Astrocyte (in vitro differentiated cells and primary cell): ENCODE data around the gene PRSS57. TPM values are rescaled to one million over a fixed set of nuclear protein-coding genes. Genes with fewer than 3 reads are reported as not detected.
"Not testable (repeated sequence)": the region's sequence is repeated elsewhere in the genome, so short reads cannot be mapped to it uniquely, and the experiment has no call there.

Experiments
- DNase-seq: peaks from one replicate; pipeline ENCODE4 v3.0.0-alpha.2; 2010; ENCODE audit warnings: low read depth
- FAIRE-seq: peaks from 2 replicates; lab custom pipeline; 2011; peaks lifted over from hg19 to GRCh38; lab: Jason Lieb, UNC
- H2AFZ ChIP-seq: 2 replicates; pipeline ENCODE4 v1.6.0; 2012; ENCODE audit warnings: low read depth, low read length, inconsistent platforms
- H3K27ac ChIP-seq: 2 replicates; pipeline ENCODE4 v1.5.1; 2011; ENCODE audit warnings: low read depth, low read length, inconsistent platforms
- H3K27me3 ChIP-seq: 2 replicates; pipeline ENCODE4 v1.6.0; 2011; ENCODE audit warnings: low read length, inconsistent platforms; ENCODE audit not compliant: insufficient read depth
- H3K36me3 ChIP-seq: 2 replicates; pipeline ENCODE4 v1.5.1; 2011; ENCODE audit warnings: low read length, inconsistent platforms; ENCODE audit not compliant: insufficient read depth
- H3K4me1 ChIP-seq: 2 replicates; pipeline ENCODE4 v1.5.1; 2011; ENCODE audit warnings: low read length, inconsistent platforms; ENCODE audit not compliant: insufficient read depth
- H3K4me2 ChIP-seq: 2 replicates; pipeline ENCODE4 v1.6.0; 2012; ENCODE audit warnings: low read length, inconsistent platforms
- H3K4me3 ChIP-seq: 2 replicates; pipeline ENCODE4 v1.5.1; 2011; ENCODE audit warnings: low read depth, mild to moderate bottlenecking, low read length, inconsistent platforms; ENCODE audit not compliant: insufficient read depth
- H3K79me2 ChIP-seq: 2 replicates; pipeline ENCODE4 v1.6.0; 2012; ENCODE audit warnings: mild to moderate bottlenecking, low read length, inconsistent platforms; ENCODE audit not compliant: insufficient read depth
- H3K9ac ChIP-seq: 2 replicates; pipeline ENCODE4 v1.6.0; 2012; ENCODE audit warnings: mild to moderate bottlenecking, low read length, inconsistent platforms
- H3K9me3 ChIP-seq: 2 replicates; pipeline ENCODE4 v1.5.1; 2012; ENCODE audit warnings: low read depth, mild to moderate bottlenecking, low read length, inconsistent platforms; ENCODE audit not compliant: insufficient read depth
- H4K20me1 ChIP-seq: 2 replicates; pipeline ENCODE4 v1.6.0; 2012; ENCODE audit warnings: low read length, inconsistent platforms; ENCODE audit not compliant: insufficient read depth
- H3K27ac Mint-ChIP-seq: one replicate; pipeline ENCODE4 v1.8.0; 2021; ENCODE audit warnings: mild to moderate bottlenecking, mixed read lengths; ENCODE audit not compliant: unreplicated experiment
- H3K27me3 Mint-ChIP-seq: one replicate; pipeline ENCODE4 v1.8.0; 2021; ENCODE audit warnings: low read depth, mixed read lengths; ENCODE audit not compliant: unreplicated experiment
- H3K36me3 Mint-ChIP-seq: one replicate; pipeline ENCODE4 v1.8.0; 2021; ENCODE audit warnings: low read depth, mixed read lengths; ENCODE audit not compliant: unreplicated experiment
- H3K4me1 Mint-ChIP-seq: one replicate; pipeline ENCODE4 v1.8.0; 2021; ENCODE audit warnings: low read depth, mixed read lengths; ENCODE audit not compliant: unreplicated experiment
- H3K4me3 Mint-ChIP-seq: one replicate; pipeline ENCODE4 v1.8.0; 2021; ENCODE audit warnings: mild to moderate bottlenecking, moderate library complexity, mixed read lengths; ENCODE audit not compliant: unreplicated experiment
- H3K9me3 Mint-ChIP-seq: one replicate; pipeline ENCODE4 v1.8.0; 2021; ENCODE audit warnings: mild to moderate bottlenecking, mixed read lengths; ENCODE audit not compliant: unreplicated experiment
- CTCF ChIP-seq: IDR thresholded peaks from 2 replicates; pipeline ENCODE4 v1.5.1; 2011; ENCODE audit warnings: low read depth, mild to moderate bottlenecking, inconsistent platforms, low read length, moderate library complexity; ENCODE audit not compliant: insufficient read depth
- EZH2 ChIP-seq: IDR thresholded peaks from 2 replicates; pipeline ENCODE4 v1.6.1; 2012; ENCODE audit warnings: mild to moderate bottlenecking, low read length, inconsistent platforms; ENCODE audit not compliant: insufficient read depth
- total RNA-seq: library from RNA; stranded (reverse); gene quantifications from 2 replicates; pipeline ENCODE4 v1.2.1, GENCODE V29; 2021

The PRSS57 gene
- total RNA-seq, 1 donor from 2014 or later = not detected

- Histone ChIP-seq H3K27me3 (no peaks in the 10 kb centered on the region), H3K36me3 (no peaks in the 10 kb centered on the region), H3K4me2 (no peak overlapping the region), H3K9ac (no peak overlapping the region), H3K79me2 (no peaks in the 10 kb centered on the region), H3K9me3 (no peaks in the 10 kb centered on the region), H2AFZ (no peak overlapping the region), H3K27ac (no peak overlapping the region), H3K4me1 (no peaks in the 10 kb centered on the region), H4K20me1 (peaks cover 15% of the 10 kb centered on the region), H3K4me3 (no peak overlapping the region)
- no peak for DNase-seq
- FAIRE-seq = no peak
- H3K36me3 Mint-ChIP-seq = peaks cover 17% of the 10 kb centered on the region
- H3K27me3 Mint-ChIP-seq = no peaks in the 10 kb centered on the region
- no peak overlapping the region for H3K4me3 Mint-ChIP-seq
- no peaks in the 10 kb centered on the region for H3K9me3 Mint-ChIP-seq
- no peak for TF ChIP-seq EZH2
- TF ChIP-seq CTCF = no peak
- no peaks in the 10 kb centered on the region for H3K4me1 Mint-ChIP-seq
- H3K27ac Mint-ChIP-seq = no peak overlapping the region
These were observed 34.9 kb upstream of the PRSS57 start for GRCh38 chr19:729965-730668.

GRCh38 chr19:729564-729963 lies 34.3 kb upstream of the PRSS57 start:
- H4K20me1 ChIP-seq = peaks cover 15% of the 10 kb centered on the region
- H3K36me3 Mint-ChIP-seq = peaks cover 17% of the 10 kb centered on the region
- H3K36me3 ChIP-seq, H3K9me3 Mint-ChIP-seq, H3K4me3 Mint-ChIP-seq, H3K27me3 ChIP-seq, H3K4me1 ChIP-seq, H3K27me3 Mint-ChIP-seq, H3K4me2 ChIP-seq, H3K79me2 ChIP-seq, H3K27ac ChIP-seq, H3K9me3 ChIP-seq, H3K4me3 ChIP-seq, H3K4me1 Mint-ChIP-seq, FAIRE-seq, H3K27ac Mint-ChIP-seq, H2AFZ ChIP-seq, H3K9ac ChIP-seq, DNase-seq: not testable (repeated sequence)

GRCh38 chr19:728011-728410 lies 32.8 kb upstream of the PRSS57 start:
- Histone ChIP-seq H3K36me3 (no peaks in the 10 kb centered on the region), H4K20me1 (peaks cover 21% of the 10 kb centered on the region), H3K4me2 (no peak overlapping the region), H2AFZ (no peak overlapping the region), H3K27ac (no peak overlapping the region), H3K4me3 (no peak overlapping the region), H3K27me3 (no peaks in the 10 kb centered on the region), H3K79me2 (no peaks in the 10 kb centered on the region), H3K9ac (no peak overlapping the region), H3K4me1 (no peaks in the 10 kb centered on the region), H3K9me3 (no peaks in the 10 kb centered on the region)
- Mint-ChIP-seq H3K4me1 (no peaks in the 10 kb centered on the region), H3K36me3 (peaks cover 11% of the 10 kb centered on the region), H3K9me3 (peaks cover 2% of the 10 kb centered on the region), H3K27ac (no peak overlapping the region), H3K4me3 (no peak overlapping the region), H3K27me3 (no peaks in the 10 kb centered on the region)
- DNase-seq (no peak), FAIRE-seq (no peak)
- no peak for TF ChIP-seq EZH2
- TF ChIP-seq CTCF = no peak
